HG02588 (cell line): Measurements from ENCODE around the gene RHOU.
"Not testable (repeated sequence)": the region's sequence is repeated elsewhere in the genome, so short reads cannot be mapped to it uniquely, and the experiment has no call there.

Experiments used
- ATAC-seq: cut with Tn5 transposase; IDR thresholded peaks from one replicate; pipeline ENCODE4 v1.9.1; 2021; ENCODE audit warnings: mild to moderate bottlenecking, moderate library complexity; ENCODE audit not compliant: unreplicated experiment

RHOU gene

GRCh38 chr1:228755800-228756199 lies 20.5 kb downstream of the RHOU start:
- no peak for ATAC-seq

- ATAC-seq, result no peak
Measured at GRCh38 chr1:228756457-228756856, 21.2 kb downstream of the RHOU start.

GRCh38 chr1:228758447-228758846 lies 23.2 kb downstream of the RHOU start:
- ATAC-seq, result no peak

DNA sequence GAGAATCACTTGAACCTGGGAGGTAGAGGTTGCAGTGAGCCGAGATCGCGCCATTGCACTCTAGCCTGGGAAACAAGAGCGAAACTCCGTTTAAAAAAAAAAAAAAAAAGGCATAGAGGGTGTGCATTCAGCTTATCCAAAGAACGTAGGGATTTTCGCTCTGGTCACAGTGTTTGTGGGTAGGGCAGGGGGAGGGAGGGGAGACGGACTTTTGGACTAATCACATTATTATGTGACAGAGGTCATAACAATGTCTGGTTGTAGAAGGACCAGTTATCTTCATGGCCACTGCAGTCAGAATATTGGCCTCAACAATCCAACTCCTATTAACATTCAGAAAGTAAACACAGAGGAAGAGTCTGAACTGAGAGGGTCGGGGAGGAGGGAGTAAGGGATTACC lies 25.7 kb downstream of the RHOU start:
- ATAC-seq, result no peak

DNA sequence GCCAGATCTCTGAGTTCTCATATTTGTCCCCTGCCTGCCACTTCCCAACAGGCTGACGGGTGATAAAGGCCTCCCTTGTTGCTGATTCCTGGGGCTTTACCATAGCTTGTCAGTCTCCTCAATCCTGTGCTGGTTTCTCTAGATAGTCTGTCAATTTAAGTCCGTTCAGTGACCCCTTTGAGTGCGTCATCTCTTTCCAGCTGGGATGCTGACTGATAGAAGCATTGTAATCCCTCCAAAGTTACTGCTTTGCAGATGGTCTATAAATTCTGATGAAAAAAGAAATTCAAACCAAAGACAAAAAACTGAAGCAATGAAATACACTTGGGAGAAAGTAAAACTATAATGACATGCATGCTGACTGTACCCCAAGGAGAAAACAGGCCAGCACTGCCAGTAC lies 28.3 kb downstream of the RHOU start:
- no peak for ATAC-seq

GRCh38 chr1:228765168-228765946 lies 30.1 kb downstream of the RHOU start:
- ATAC-seq, result no peak

- no peak for ATAC-seq
Measured at GRCh38 chr1:228766788-228767187, 31.5 kb downstream of the RHOU start.

GRCh38 chr1:228767636-228768354 lies 32.5 kb downstream of the RHOU start:
- ATAC-seq, result no peak

DNA sequence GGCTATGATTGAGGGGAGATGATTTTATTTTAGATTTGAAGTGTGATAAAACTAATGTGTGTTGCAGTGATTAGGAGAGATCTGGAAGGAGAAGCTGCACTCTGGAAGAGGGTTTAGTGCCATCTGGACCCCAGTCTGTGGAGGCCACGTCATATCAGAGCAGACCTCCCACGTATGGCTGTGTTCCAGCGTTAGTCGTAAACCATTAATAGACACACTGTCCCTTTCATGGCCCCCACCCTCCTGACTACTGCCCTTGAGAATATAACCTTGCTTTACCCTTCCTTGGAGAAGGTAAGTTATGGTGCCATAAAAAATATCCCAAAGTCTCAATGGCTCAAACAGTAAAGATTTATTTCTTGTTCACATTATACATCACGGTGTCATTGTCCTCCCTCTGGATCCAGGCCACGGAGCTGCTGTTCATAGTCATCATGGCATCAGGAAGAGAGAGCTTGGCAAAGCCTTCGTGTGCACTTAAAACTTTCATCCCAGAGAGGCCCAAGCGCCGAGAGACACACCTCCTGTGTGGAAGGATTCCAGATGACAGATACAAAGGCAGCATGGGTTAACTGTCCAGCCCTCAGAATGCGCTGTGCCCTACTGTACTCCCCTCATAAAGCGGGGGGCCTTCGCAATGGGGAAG lies 33.2 kb downstream of the RHOU start:
- ATAC-seq, result no peak

DNA sequence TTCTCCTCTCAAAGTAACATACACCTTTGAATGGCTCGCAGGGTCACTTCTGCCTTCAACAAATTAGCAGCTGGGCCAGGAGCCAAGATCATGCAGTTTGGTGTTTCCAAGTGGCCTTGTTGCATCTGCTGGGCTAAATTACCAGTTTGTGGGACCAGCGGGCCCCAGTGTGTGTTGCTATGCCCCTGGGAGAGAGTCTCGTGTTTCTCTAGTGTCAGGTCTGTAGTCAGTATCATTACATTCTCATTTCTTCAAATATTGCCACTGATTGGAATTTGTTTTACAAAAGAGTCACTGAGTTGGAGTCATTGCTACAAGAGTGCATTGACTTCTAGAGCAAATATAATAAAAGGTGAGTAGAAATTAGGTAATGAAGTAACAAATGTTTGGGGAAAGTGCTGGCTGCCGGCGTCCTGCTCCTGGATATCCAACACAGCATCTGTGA lies 35.5 kb downstream of the RHOU start:
- no peak for ATAC-seq

DNA sequence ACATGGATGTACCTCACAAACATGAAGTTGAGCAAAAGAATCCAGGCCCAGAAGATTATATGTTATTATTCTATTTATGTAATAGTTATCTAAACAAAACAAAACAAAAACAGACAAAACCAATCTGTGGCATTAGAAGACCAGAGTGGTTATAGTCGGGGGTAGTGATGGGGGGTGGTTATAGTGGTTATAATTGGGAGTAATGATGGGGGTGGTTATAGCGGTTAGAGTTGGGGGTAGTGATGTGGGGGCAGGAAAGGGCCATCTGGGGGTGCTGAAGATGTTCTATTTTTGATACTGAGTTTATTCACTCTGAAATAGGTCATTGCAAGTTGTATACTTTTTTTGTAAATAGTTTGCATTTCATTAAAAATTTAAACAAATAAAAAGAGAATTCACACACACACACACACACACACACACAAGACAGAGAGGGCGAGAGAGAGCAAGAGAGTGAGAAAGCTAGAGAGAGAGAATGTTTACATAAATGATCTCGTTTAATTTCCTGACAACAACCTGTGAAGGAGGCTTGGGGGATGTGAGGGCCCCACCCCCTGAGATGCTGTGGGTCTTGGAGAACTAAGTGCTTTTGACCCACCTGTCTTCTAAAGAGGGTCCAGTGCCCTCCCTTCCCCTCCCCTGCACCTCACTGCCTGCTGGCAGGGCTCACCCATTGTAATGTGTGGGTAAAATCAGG lies 37.4 kb downstream of the RHOU start:
- no peak for ATAC-seq

DNA sequence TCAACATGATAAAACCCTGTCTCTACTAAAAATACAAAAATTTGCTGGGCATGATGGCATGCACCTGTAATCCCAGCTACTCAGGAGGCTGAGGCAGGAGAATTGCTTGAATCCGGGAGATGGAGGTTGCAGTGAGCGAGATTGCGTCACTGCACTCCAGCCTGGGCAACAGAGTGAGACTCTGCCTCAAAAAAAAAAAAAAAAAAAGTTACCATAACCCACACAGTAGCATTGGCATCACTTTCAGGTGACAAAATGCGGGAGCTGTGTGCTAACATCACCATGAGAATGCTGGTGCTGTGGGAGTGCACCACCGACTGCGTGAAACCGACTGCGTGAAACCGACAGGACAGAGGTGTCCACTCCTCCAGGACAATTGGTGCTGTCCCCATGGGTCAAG lies 40.7 kb downstream of the RHOU start:
- not testable (repeated sequence) for ATAC-seq

GRCh38 chr1:228776449-228776848 lies 41.2 kb downstream of the RHOU start:
- ATAC-seq, result no peak

- ATAC-seq, result no peak
Measured at GRCh38 chr1:228777236-228777635, 42.0 kb downstream of the RHOU start.

GRCh38 chr1:228778026-228778425 lies 42.7 kb downstream of the RHOU start:
- no peak for ATAC-seq

DNA sequence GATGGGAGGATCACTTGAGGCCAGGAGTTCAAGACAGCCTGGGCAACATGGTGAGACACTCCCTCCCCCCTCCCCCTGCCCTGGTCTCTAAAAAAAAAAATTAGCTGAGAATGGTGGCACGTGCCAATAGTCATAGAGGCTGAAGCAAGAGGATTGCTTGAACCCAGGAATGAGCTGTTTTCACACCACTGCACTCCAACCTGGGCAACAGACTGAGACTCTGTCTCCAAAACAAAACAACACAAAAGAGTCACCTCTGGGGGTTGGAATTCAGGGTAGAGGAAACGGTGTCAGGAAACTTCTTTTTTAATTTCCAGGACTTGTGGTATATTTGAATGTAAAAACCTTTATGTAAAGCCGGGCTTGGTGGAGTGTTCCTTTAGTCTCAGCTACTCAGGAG lies 43.2 kb downstream of the RHOU start:
- ATAC-seq, result no peak

DNA sequence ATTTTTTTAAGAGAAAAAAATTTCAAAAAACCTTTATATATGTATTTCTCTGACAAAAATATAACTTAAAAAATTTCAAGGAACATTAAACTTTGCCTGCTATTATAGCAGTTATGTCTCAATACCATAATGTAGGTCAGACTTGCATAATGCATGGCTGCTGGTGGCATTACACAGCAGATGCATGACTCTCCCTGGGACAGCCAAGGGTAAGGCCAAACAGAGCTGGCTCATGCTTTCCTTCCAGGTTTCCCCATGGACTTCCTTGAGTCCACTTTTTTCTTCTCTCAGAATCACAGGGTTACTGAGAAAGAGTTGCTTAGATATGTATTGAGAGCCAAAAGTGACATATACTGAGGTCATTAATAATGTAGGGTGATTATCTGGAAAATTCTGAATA lies 43.7 kb downstream of the RHOU start:
- ATAC-seq, result no peak

GRCh38 chr1:228781161-228781808 lies 46.0 kb downstream of the RHOU start:
- no peak for ATAC-seq

- no peak for ATAC-seq
Measured at GRCh38 chr1:228781809-228782661, 46.8 kb downstream of the RHOU start.
